Measurements from ENCODE around the gene LRRC15.

LRRC15 gene

DNA sequence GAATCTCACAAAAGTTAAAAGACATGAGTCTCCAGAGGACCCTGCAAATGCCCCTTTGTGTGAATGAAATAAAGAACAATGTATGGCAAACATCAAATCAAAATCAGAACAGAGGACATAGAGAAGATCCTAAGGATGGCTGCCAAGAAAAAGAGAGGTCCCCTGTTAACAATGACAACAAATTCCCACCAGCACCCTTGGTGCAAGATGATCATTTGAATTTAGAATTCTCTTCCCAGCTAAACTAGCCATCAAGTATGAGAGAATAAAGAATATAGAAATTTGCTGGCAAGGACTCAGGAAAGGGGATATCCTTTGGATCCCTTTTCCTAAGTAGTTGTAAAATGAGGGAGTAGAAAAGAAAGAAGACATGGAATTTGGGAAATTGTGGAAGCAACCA is 21.3 kb upstream of the LRRC15 start:
- no peaks in the 10 kb centered on the region for H4K20me1 ChIP-seq (ENCODE audit: insufficient read depth, low read length)
- no peak overlapping the region for H3K9ac ChIP-seq (ENCODE audit: low read length)
- H3K27me3 ChIP-seq (ENCODE audit: insufficient read depth, low read length), result peaks cover 8% of the 10 kb centered on the region; the same call in 1 of the 2 replicates
- H3K27ac ChIP-seq (ENCODE audit: low read depth, low read length, poor library complexity, severe bottlenecking), result no peak overlapping the region
- peaks cover 20% of the 10 kb centered on the region for H3K9me3 ChIP-seq (ENCODE audit: low read length)
- H3K4me3 ChIP-seq (ENCODE audit: low read depth, low read length, poor library complexity, severe bottlenecking), result no peak overlapping the region
- no peak overlapping the region for H3K4me2 ChIP-seq (ENCODE audit: low read length)
- no peaks in the 10 kb centered on the region for H3K9me2 ChIP-seq (ENCODE audit: low read depth, low read length)
- H3K79me2 ChIP-seq (ENCODE audit: insufficient read depth, low read length), result no peaks in the 10 kb centered on the region
- H2AFZ ChIP-seq (ENCODE audit: low read length), result no peak overlapping the region
- TF ChIP-seq, protein P1, sequence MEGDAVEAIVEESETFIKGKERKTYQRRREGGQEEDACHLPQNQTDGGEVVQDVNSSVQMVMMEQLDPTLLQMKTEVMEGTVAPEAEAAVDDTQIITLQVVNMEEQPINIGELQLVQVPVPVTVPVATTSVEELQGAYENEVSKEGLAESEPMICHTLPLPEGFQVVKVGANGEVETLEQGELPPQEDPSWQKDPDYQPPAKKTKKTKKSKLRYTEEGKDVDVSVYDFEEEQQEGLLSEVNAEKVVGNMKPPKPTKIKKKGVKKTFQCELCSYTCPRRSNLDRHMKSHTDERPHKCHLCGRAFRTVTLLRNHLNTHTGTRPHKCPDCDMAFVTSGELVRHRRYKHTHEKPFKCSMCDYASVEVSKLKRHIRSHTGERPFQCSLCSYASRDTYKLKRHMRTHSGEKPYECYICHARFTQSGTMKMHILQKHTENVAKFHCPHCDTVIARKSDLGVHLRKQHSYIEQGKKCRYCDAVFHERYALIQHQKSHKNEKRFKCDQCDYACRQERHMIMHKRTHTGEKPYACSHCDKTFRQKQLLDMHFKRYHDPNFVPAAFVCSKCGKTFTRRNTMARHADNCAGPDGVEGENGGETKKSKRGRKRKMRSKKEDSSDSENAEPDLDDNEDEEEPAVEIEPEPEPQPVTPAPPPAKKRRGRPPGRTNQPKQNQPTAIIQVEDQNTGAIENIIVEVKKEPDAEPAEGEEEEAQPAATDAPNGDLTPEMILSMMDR (IDR thresholded peaks at IDR 0.05; ENCODE audit: low read length), result no peak
- no peak for TF ChIP-seq EZH2 (IDR thresholded peaks at IDR 0.05; ENCODE audit: borderline replicate concordance, low read length)
- H3K4me1 ChIP-seq (ENCODE audit: insufficient read depth, low read length, severe bottlenecking), result no peaks in the 10 kb centered on the region
- peaks cover 4% of the 10 kb centered on the region; the same call in 1 of the 2 replicates for H3K36me3 ChIP-seq (ENCODE audit: insufficient read depth, low read length)
- no peaks in the 10 kb centered on the region for H3F3A ChIP-seq (ENCODE audit: insufficient read depth, low read length)

DNA sequence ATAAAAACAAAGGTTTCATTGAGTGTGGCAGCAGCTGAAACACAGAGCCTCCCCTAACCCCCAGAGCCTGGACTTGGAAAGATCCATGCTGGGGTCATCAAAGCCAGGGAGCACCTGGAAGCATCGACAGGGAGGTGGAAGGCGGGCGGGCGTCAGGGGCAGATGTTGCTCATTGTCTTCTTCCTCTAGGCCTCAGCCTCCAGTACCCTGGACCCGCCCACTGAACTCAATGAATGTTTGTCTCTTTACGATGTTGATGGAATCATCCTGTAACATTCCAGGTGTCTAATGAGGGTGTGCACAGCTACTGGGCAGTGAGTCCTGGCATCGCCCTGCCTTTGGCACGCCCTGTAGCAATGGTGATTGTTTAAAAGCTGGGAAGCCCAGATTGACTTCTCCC is 19.7 kb upstream of the LRRC15 start:
- H3K9ac ChIP-seq (ENCODE audit: low read length), result no peak overlapping the region
- peaks cover 5% of the 10 kb centered on the region; the same call in 1 of the 2 replicates for H3K27me3 ChIP-seq (ENCODE audit: insufficient read depth, low read length)
- H3K36me3 ChIP-seq (ENCODE audit: insufficient read depth, low read length), result peaks cover 4% of the 10 kb centered on the region; the same call in 1 of the 2 replicates
- no peaks in the 10 kb centered on the region for H3K9me2 ChIP-seq (ENCODE audit: low read depth, low read length)
- no peaks in the 10 kb centered on the region for H3K4me1 ChIP-seq (ENCODE audit: insufficient read depth, low read length, severe bottlenecking)
- peaks cover 20% of the 10 kb centered on the region for H3K9me3 ChIP-seq (ENCODE audit: low read length)
- H3K79me2 ChIP-seq (ENCODE audit: insufficient read depth, low read length), result no peaks in the 10 kb centered on the region
- no peak overlapping the region for H3K4me3 ChIP-seq (ENCODE audit: low read depth, low read length, poor library complexity, severe bottlenecking)
- H3F3A ChIP-seq (ENCODE audit: insufficient read depth, low read length), result no peaks in the 10 kb centered on the region
- H3K27ac ChIP-seq (ENCODE audit: low read depth, low read length, poor library complexity, severe bottlenecking), result no peak overlapping the region
- H3K4me2 ChIP-seq (ENCODE audit: low read length), result no peak overlapping the region
- H2AFZ ChIP-seq (ENCODE audit: low read length), result no peak overlapping the region
- TF ChIP-seq, protein P1 (IDR thresholded peaks at IDR 0.05; ENCODE audit: low read length), result no peak
- TF ChIP-seq EZH2 (IDR thresholded peaks at IDR 0.05; ENCODE audit: borderline replicate concordance, low read length), result no peak
- H4K20me1 ChIP-seq (ENCODE audit: insufficient read depth, low read length), result no peaks in the 10 kb centered on the region

DNA sequence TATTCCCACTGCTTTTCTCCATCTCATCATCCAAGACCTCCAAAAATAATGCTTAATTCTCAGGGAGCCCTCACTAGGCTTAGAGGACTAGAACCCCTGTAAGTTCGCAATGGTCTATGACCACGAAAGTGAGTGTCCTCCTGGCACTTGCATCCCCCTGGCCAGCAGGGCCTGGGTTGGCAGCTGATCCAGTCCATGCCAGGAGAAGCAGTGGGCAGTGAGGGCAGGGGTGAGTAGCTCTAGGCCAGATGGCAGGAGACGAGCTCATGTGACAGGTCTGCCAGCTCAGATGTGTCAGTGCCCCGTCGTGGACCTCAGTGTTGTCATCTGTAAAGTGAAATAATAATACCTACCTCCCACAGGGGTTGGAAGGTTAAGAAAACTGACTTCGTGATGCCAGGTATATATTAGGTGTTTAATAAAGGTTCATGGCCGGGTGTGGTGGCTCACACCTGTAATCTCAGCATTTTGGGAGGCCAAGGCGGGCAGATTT is 18.4 kb upstream of the LRRC15 start:
- Histone ChIP-seq H3K36me3 (ENCODE audit: insufficient read depth, low read length) (peaks cover 4% of the 10 kb centered on the region; the same call in 1 of the 2 replicates), H3K27me3 (ENCODE audit: insufficient read depth, low read length) (peaks cover 5% of the 10 kb centered on the region; the same call in 1 of the 2 replicates), H3K9me3 (ENCODE audit: low read length) (peaks cover 20% of the 10 kb centered on the region), H3K4me3 (ENCODE audit: low read depth, low read length, poor library complexity, severe bottlenecking) (no peak overlapping the region), H2AFZ (ENCODE audit: low read length) (no peak overlapping the region), H3K4me1 (ENCODE audit: insufficient read depth, low read length, severe bottlenecking) (no peaks in the 10 kb centered on the region), H3K79me2 (ENCODE audit: insufficient read depth, low read length) (no peaks in the 10 kb centered on the region), H3K9ac (ENCODE audit: low read length) (no peak overlapping the region), H4K20me1 (ENCODE audit: insufficient read depth, low read length) (no peaks in the 10 kb centered on the region), H3F3A (ENCODE audit: insufficient read depth, low read length) (no peaks in the 10 kb centered on the region), H3K9me2 (ENCODE audit: low read depth, low read length) (no peaks in the 10 kb centered on the region), H3K27ac (ENCODE audit: low read depth, low read length, poor library complexity, severe bottlenecking) (no peak overlapping the region), H3K4me2 (ENCODE audit: low read length) (no peak overlapping the region)
- TF ChIP-seq, protein P1 (IDR thresholded peaks at IDR 0.05; ENCODE audit: low read length), result no peak
- no peak for TF ChIP-seq EZH2 (IDR thresholded peaks at IDR 0.05; ENCODE audit: borderline replicate concordance, low read length)

All from OCI-LY1 (cell line).